Lung microvascular endothelial cell (primary cell): ENCODE data around the gene PPP1R37. TPM values are rescaled to one million over a fixed set of nuclear protein-coding genes. Genes with fewer than 3 reads are reported as not detected.

Experiments used
- DNase-seq, 2 donors: peaks; one replicate each; pipeline versions ENCODE4 v3.0.0 to v3.0.0-alpha.2; 2010; ENCODE audit warnings: low read depth in 2 of 2
- total RNA-seq: library from RNA; depleted of rRNA; stranded (reverse); fragments of >200 nt; gene quantifications from 2 replicates; pipeline ENCODE4 v1.2.1, GENCODE V29; 2014

The PPP1R37 gene
- total RNA-seq, 1 donor from 2014 or later, result 24.0 TPM

DNA sequence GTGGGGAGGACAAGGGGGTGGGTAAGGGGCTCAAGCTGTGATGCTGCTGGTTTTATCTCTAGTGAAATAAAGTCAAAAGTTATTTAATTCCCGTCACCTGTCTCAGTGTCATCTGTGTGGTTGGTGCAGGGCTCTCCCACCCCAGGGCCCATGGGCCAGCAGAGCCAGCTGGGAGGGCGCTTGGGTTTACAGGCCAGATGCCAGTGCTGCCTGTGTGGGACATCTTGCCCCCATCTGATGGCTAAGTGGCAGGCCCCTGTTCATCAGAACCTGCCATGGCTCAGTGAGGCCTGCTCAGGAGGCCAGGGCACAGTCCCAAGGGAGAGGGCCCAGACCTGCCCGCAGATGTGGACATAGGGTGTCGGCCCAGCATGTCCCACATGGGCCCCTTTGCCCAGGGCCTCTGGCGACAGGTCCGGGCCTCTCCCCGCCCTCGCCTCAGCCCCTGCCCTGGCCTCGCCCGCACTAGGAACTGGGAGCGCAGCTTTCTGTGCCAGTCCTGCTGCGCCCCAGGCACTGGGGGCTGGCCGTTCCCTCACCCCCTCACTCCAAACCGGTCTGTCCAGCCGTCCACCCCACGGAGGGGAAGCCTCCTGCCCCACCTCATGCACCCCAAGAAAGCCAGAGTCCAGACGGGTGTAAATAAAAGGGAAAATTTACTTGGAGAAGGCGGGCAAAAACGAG is 22.0 kb upstream of the PPP1R37 start:
- DNase-seq, result no peak

DNA sequence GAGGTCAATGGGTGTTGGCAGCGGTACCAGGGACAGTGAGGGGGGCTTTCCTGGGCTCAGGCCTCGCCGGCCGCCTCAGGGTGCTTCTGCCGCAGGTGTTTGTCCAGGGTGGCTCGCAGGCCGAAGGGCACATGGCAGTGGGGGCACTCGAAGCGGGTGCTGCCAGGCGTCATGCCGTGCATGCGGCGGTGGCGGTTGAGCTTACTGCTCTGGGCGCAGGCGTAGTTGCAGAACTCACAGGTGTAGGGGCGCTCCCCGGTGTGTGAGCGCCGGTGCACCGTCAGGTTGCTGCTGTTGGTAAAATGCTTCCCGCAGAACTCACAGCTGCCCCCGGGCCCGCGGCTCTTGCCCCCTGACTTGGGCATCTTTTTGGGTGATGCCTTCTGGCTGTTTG is 21.4 kb upstream of the PPP1R37 start:
- DNase-seq, result no peak

DNA sequence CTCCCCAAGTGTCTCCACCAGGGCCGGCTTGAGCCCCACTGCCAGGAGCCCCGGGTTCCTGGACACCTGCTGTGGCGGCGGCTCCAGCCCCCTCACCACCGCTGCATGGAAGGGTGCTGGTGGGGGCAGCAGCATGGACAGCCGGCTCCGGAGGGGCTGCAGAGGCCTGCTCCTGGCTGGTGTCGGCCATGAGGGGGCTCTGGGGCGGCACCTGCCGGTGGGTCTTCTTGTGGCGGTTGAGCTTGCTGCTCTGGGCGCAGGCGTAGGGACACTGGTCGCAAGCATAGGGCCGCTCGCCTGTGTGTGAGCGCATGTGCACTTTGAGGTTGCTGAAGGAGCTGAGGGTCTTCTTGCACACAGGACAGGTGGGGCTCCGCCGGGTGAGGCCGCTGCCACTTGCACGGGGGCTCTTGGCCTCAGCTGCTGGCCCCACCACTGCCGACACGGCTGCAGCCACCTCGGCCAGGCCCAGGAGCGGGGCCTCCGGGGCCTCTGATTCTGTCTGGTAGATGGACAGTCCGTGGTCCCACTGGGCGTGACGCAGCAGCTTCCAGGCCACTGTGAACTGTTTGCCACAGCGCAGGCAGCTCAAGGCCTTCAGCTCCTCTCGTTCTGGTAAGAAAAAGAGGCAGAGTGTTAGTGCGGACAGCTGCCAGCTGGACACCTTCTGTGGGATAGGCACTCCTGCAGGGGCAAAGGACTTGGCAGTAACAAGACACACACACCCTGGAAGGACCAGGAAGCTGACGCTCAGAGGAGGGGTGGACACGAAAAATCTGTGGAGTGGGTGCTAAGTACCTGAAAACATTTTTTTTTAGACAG is 20.8 kb upstream of the PPP1R37 start:
- no peak for DNase-seq

DNA sequence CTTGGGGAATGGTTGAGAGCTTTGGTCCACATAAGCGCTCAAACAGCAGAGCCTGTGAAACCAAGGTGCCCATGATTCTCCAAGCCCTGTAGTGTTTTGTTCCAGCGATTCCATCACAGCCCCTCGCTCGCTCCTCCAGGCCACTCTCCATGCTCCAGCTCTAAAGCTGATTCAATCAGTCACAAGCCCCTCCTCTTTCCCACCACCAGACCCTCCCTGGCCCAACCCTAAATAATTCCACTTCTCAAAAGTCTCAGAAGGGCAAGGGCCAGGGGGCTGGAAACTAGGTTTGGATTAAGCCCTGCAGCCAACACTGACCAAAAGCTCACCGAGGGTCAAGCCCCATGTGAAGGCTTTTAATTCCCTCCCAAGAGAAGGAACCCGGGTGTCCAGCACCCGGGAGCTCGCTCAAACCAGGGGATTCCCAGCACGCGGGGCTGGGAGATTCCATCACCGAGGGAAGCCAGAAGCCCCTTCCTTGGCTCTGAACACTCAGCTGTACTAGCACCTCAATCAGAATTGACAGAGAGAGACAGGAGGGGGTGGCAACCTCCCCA is 18.2 kb upstream of the PPP1R37 start:
- no peak for DNase-seq

DNA sequence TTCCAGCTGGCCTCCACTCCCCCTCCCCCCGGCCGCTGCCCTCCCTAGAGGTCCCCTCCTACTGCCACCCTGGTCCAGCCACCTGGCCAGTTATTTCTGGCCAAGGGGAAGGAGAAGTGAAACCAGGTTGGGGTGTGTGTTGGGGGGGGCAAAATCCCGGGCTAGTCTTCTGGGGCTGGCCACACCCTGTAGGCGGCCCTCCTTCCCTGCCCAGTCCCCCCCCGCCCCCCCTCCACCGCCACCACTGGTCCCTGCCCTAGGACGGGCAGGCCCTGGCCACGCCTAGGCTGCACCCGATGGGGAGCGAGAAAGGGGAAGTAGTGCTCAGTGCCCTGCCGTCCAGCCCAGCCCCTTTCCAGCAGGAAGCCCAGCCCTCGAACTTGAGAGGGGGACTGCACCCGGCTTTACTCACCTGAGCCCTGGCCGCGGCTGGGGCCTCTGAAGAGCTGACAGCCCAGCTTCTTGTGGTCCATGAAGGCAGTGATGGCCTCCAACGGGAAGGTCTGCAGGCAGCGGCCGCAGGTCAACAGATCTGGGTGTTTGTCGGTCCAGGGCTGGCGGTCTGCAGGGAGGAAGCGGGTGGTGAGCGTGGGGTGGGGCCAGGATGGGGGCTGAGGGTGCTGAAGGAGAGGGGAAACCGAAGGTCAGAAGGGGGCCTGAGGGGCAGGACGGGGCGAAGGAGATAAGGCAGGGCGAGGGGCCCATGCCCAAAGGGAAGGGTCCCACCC is 17.5 kb upstream of the PPP1R37 start:
- peak in 1 of 2 donors; percentile 26 for DNase-seq

DNA sequence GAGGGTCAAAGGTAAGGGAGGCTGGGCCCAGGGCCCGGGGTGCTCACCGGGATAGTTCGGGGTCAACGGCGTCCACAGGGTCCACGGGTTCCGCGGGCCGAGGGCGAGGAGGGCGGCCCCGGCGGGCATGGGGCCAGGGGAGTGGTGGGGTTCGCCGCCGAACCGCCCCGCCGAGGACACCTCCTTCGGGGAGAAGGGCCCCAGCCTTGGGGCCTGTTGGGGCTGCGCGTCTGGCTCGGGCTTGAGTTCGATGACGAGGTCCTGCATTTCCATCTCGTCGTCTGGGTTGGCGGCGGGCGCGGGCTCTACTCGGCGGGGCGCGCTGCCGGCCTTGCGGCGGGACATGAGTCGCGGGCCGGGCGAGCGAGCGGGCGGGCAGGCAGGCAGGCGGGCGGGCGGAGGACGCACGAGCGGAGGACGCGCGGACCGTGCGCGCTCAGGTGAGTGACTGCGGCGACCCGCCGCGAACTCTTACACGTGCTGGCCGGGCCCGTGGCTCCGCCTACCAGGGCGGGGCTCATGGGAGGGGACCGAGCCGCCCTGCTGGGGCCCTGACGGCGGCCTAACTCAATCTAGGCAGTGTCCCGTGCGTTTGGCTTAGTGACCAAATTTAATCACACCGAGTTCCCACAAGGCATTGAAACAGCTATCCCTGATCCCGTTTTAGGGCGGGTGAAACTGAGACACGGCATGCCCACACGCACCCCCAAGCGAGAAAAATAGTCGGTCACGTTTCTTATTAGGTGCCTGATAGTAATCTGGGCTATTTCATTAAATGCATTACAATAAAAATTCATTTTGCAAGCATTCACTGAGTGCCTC is 16.7 kb upstream of the PPP1R37 start, which contains the start of gene ZNF296:
ZNF296 (minus strand) TSS at position 450 of the 822 bp plus-strand sequence; CDS start at position 345, 105 bp downstream.
- peak; percentile 52 to 69 for DNase-seq

DNA sequence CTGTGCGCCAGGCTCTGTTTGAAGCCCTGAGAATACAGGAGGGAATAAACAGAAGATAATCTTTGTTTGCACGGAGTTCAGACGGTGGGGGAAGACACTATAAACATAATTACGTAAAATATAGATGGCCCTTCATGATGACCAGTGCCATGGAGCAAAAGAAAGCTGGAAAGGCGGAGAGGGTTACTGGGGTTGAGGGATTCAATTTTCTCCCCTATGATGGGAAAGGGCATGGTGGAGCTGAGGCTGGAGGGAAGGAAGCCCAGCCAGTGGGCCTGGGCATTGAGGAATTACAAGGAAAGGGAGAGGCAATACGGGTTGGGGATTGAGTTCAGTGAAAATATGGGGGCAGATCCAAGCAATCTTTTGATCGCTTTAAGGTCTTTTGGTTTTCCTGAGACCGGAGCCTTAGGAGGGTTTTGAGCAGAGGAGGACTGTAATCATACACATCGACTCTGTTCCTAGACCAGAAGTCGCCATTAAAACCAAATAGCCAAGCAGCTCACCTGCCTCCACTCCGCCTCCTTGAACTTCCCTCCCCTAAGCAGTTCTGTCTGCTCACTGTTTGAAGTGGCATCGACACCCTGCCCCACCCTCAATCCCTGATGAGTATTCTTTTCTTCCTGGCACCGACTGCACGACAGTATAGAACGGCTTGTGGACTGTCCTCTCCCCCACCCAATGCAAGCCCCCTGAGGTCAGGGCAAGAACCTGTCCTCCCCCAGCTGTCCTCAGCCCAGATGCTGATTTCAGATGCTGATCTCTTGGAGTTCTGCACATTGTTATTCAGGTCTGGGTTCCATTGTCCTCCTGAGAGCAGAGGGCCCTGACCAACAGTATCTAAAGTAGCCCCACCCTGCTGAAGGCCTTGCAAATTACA is 15.9 kb upstream of the PPP1R37 start:
- no peak for DNase-seq

DNA sequence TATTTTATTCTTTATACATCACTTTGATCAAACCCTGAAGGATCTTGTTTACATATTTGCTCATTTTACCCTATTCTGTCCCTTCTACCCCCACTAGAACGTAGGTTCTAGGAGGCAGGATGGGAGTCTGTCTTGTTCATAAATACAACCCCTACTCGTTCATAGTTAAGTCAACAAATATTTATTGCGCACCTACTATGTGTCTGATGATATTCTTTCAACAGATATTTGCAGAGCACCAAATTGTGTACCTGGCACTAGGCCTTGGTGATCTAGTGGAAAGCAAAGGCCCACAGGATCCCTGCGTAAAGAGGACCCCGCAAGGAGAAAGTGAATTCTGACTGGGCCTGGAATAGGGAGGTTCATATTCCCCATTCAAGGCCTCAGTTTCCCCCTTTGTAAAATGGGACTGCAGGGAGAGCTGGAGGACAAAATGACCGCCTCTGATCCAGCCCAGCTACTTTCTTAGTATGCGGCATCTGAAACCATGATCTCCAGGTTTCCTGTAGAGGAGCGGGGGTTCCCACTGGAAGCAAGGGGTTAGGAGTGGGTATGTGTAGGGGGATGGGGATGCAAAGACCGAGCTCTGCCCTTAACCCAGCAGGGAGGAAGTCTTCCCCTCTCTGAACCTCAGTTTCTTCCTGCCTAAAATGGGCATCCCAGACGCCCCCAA is 14.5 kb upstream of the PPP1R37 start:
- no peak for DNase-seq

DNA sequence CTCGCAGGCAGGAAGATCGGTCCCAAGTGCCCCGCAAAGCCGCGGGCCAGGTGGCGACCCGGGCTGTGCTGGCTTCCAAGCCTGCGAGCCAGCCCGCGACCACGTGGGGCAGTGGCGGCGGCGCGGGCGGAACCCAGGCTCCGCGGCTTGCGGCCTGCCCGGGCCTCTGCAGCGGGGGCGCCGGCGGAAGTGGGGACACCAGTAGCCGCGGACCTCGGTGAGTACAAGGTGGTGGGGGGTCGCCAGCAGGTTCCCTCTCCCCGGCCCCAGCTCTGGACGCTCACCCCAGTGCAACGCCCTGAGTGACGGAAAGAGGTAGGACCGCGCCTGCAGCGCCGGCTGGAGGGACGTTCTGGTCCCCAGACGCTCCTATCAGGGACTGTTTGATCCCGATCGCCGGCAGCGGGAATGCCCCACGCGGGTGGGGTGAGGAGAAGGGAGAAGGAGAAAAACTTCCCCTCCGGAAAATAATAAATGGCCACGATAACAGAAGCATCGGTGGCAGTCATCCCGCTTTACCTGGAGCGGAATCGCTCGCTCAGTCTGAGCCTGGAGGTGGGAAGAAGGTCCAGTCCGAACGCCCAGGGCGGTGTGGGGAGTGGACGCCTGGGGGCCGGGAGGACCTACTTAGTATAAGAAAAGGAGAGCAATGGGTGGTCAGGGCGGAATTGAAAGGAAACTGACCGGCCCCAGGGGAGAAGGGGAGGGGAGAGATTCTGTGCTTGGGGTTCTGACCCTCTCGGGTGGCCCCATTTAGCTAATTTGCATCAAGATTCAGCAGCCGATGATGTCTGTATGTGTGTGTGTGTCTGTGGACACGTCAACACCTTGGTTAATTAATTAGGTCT is 13.7 kb upstream of the PPP1R37 start, which contains the start of gene GEMIN7:
GEMIN7 (plus strand) TSS at position 198 of the 848 bp plus-strand sequence. CDS start 10,855 bp downstream, outside the sequence.
- DNase-seq, result peak; percentile 82 to 88

DNA sequence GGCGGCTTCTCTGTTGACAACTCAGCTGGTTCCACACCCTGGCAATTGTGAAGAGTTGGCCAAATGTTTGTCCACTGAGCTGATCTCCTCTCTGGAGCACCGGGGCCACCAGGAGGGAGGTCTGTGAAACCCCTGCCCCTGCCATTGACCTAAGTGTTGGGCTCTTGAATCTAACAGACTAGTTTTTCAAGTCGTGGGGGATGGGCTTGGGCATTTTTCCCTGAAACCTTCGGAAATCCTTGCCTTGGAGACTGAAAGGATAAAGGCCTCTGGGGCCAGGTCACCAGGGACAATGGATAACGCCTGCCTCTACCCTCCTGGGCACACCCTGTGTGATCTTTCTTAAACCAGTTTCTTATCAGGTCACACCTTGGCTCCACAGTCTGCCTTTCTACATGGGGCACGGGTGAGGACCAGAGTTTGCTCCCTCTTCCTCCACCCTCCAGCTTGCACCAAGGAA is 13.0 kb upstream of the PPP1R37 start:
- DNase-seq, result no peak

DNA sequence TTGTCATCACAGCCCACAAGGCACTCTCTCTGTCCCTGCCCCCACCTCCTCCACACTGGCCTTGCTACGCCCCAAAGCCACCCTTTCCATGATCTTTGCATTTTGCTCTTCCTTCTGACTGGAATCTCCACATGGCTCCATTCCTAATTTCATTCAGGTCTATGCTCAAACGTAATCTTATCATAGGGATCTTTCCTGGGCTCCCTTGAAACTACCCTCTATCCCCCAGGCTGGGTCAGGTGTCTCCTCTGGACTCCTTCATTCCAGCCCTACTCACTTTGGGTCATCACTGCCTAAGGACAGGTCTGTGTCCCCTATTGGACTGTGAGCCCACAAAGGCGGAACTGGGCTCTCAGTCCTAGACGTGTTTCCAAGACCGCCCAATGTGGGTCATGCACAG is 10.8 kb upstream of the PPP1R37 start:
- no peak for DNase-seq

DNA sequence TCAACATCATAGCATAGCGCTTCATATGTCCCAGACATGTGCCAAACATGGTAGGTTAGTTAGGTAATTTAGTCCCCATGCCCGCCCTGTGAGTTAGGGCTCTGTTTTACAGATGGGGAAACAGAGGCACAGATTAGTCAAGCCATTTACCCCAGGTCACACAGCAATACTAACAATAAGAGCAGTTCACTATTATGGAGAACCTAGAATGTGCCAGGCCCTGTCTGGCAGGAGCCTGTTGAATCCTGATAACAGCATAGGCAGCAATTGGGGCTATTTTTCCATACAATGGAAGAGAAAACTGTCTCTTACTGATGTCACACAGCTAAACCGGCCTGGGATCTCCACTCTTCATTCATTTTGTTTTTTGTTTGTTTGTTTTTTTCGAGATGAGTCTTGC is 6.5 kb upstream of the PPP1R37 start:
- no peak for DNase-seq

DNA sequence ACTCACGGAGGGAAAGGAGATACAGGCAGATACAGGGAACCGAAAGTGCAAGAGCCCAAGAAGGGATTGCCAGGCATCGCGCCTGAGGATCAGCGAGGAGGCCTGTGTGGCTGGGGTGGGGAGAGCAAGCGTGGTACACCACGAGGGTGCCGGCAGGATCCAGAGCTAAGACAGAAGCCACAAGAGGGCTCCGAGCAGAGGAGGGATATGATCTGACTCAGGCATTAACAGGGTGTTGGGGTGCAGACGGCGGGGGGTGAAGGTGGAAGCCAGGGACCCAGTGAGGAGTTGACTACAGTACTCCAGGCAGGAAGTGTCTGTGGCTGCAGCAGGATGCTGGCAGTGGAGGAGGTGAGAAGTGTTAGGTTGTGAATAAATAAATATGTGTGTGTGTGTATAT is 5.4 kb upstream of the PPP1R37 start:
- DNase-seq, result no peak

DNA sequence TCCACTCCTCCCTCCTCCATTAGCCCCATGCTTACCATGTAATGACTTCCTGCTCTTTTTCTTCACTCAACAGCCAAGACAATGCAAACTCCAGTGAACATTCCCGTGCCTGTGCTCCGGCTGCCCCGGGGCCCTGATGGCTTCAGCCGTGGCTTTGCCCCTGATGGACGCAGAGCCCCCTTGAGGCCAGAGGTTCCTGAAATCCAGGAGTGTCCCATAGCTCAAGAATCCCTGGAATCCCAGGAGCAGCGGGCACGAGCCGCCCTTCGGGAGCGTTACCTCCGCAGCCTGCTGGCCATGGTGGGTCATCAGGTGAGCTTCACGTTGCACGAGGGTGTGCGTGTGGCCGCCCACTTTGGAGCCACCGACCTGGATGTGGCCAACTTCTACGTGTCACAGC is 2.9 kb upstream of the PPP1R37 start:
- no peak for DNase-seq

DNA sequence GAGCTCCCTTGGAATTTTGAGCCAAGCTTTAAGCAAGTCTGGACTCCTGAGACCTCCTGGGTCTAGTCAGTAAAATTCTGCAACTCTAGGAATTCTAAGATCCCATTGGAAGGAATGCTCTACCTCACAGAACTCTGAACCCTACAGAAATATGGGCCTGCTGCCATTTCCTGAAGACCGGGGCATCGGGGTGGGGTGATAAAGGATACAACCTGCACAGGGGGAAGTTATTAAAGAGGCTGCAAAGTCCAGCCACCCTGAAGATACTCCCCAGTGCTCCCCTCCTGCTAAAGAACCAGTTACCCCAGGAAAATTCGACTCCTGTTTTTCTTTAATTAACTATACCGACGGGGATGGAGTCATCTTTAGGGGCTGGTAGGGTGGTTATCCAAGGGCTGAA is 2.4 kb upstream of the PPP1R37 start:
- DNase-seq, result no peak

DNA sequence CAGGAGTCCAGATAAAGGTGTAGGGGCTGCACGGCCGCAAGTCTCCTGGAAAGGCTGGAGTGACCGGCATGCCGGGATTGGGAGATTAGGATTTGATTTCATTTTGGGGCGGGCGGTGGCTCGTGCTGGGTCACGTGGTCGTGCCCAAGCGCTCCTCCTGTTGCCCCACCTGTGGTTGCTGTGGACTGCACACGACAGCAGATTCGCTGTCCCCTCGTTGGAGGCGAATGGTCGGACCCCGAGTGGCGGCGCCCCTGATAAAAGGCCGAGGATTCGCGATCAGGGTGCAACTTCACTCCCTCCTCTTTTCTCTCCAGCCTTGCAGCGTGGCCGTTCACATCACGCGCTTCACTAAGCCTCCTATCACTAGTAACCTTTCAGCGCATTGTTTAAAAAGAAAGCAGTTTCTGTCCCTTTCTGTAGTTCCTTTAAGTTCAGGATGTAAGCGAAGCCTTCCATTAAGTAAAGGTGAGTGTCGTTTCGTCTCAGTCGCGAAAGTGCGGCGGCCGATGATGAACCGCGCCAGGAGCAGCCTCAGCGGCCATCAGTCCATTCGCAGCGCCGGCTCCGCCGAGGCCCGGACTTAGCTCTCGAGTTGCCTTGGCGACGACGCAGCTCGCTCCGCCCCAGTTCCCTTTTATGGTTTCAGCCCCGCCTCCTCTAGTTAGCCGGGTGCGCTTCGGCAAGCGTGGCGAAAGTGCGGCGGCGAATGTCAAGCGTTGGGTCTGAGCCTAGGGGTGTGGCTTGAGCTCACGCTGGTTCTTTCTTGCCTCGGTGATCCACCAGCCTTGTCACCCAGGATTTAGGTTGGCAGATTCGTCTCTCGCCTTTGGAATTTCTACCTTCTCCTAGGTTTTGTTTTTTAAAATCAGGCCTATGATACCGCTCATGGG is 1.7 kb upstream of the PPP1R37 start:
- peak; percentile 99 to 100 for DNase-seq

DNA sequence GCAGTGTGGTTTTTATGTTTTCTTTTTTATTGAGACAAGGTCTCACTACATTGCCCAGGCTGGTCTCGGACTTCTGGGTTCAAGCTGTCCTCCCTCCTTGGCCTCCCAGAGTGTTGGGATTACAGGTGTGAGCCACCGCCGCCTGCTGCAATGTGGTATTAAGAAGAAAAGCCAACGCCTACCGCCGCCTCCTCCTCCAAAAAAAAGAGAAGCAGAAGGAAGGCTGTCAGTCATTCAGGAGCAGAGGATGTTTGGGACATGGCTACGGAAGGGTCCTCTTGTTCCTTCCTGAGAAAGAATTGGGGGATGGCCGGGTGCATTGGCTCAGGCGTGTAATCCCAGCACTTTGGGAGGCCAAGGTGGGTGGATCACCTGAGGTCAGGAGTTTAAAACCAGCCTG is 1.2 kb downstream of the PPP1R37 start:
- DNase-seq, result no peak
